GM19468 (cell line): Measurements from ENCODE around the gene KMT5B.

ENCODE experiments used
- ATAC-seq: cut with Tn5 transposase; IDR thresholded peaks from one replicate; pipeline ENCODE4 v1.9.1; 2021; ENCODE audit warnings: mild to moderate bottlenecking, moderate library complexity, moderate number of reproducible peaks; ENCODE audit not compliant: unreplicated experiment; ENCODE audit errors: extremely low read depth

KMT5B gene

GRCh38 chr11:68216171-68216938 is 3.3 kb upstream of the KMT5B start:
- ATAC-seq = no peak

- no peak for ATAC-seq
Measured at GRCh38 chr11:68215524-68216170, 2.6 kb upstream of the KMT5B start.

GRCh38 chr11:68215087-68215445 is 2.0 kb upstream of the KMT5B start:
- no peak for ATAC-seq

GRCh38 chr11:68214173-68215086 is 1.3 kb upstream of the KMT5B start:
- ATAC-seq = no peak

- no peak for ATAC-seq
Measured at GRCh38 chr11:68213555-68214172, 568 bp upstream of the KMT5B start.

- no peak for ATAC-seq
Measured at GRCh38 chr11:68212421-68213134, 518 bp downstream of the KMT5B start.

GRCh38 chr11:68211546-68211945 is 1.6 kb downstream of the KMT5B start:
- no peak for ATAC-seq

GRCh38 chr11:68206211-68206610 is 6.9 kb downstream of the KMT5B start:
- no peak for ATAC-seq

GRCh38 chr11:68204402-68204801 is 8.7 kb downstream of the KMT5B start:
- no peak for ATAC-seq

- no peak for ATAC-seq
Measured at GRCh38 chr11:68202165-68202564, 10.9 kb downstream of the KMT5B start.

- ATAC-seq = no peak
Measured at GRCh38 chr11:68201492-68201891, 11.6 kb downstream of the KMT5B start.

GRCh38 chr11:68200639-68201038 is 12.5 kb downstream of the KMT5B start:
- no peak for ATAC-seq

GRCh38 chr11:68199295-68199987 is 13.7 kb downstream of the KMT5B start:
- ATAC-seq = no peak

- ATAC-seq = no peak
Measured at GRCh38 chr11:68196219-68196618, 16.9 kb downstream of the KMT5B start.

- ATAC-seq = no peak
Measured at GRCh38 chr11:68194675-68195294, 18.3 kb downstream of the KMT5B start.

GRCh38 chr11:68193018-68193417 is 20.1 kb downstream of the KMT5B start:
- ATAC-seq = no peak

GRCh38 chr11:68191661-68192579 is 21.2 kb downstream of the KMT5B start:
- ATAC-seq = no peak

GRCh38 chr11:68189888-68190287 is 23.2 kb downstream of the KMT5B start:
- no peak for ATAC-seq
